Activated CD8-positive, alpha-beta memory T cell treated with anti-CD3 and anti-CD28 coated beads, Interleukin-2, amount 10 ng/mL, durations not matched to agents 7 days and 5 days (primary cell): Measurements from ENCODE around the gene PDS5A. TPM values are rescaled to one million over a fixed set of nuclear protein-coding genes. Genes with fewer than 3 reads are reported as not detected.
A peak's percentile ranks its signal among the peaks of the same experiment; 100 is the strongest.
"Not testable (repeated sequence)": the region's sequence is repeated elsewhere in the genome, so short reads cannot be mapped to it uniquely, and the experiment has no call there.

Experiments used
- ATAC-seq: fragments of 150-1000 bp; cut with Tn5 transposase; one replicate; pipeline ENCODE4 v1.10.0; 2021; ENCODE audit warnings: moderate library complexity
- CTCF ChIA-PET: fragments of 350-600 bp; sonication (Branson Sonifier 250); formaldehyde crosslinking; loops from one replicate; lab custom pipeline; 2021; ENCODE audit warnings: antibody characterized with exemption; lab: Charles Lee
- DNase-seq: peaks from one replicate; pipeline ENCODE4 v3.0.0-alpha.2; 2020
- H3K27ac Mint-ChIP-seq: one replicate; pipeline ENCODE4 v1.8.0; 2021; ENCODE audit warnings: mild to moderate bottlenecking, mixed read lengths
- H3K27me3 Mint-ChIP-seq: one replicate; pipeline ENCODE4 v1.8.0; 2021; ENCODE audit warnings: mixed read lengths
- H3K36me3 Mint-ChIP-seq: one replicate; pipeline ENCODE4 v1.8.0; 2021; ENCODE audit warnings: mild to moderate bottlenecking, mixed read lengths
- H3K4me1 Mint-ChIP-seq: one replicate; pipeline ENCODE4 v1.8.0; 2021; ENCODE audit warnings: mixed read lengths
- H3K4me3 Mint-ChIP-seq: one replicate; pipeline ENCODE4 v1.8.0; 2021; ENCODE audit warnings: mild to moderate bottlenecking, moderate library complexity, mixed read lengths
- H3K9me3 Mint-ChIP-seq: one replicate; pipeline ENCODE4 v1.8.0; 2022; ENCODE audit warnings: low read depth, mixed read lengths
- total RNA-seq, 2 experiments: library from RNA; stranded (reverse); gene quantifications; one replicate each; pipeline ENCODE4 v1.2.3, GENCODE V29; 2021

The PDS5A gene
- total RNA-seq, result 100 to 1,000 TPM; 115 to 116 TPM

DNA sequence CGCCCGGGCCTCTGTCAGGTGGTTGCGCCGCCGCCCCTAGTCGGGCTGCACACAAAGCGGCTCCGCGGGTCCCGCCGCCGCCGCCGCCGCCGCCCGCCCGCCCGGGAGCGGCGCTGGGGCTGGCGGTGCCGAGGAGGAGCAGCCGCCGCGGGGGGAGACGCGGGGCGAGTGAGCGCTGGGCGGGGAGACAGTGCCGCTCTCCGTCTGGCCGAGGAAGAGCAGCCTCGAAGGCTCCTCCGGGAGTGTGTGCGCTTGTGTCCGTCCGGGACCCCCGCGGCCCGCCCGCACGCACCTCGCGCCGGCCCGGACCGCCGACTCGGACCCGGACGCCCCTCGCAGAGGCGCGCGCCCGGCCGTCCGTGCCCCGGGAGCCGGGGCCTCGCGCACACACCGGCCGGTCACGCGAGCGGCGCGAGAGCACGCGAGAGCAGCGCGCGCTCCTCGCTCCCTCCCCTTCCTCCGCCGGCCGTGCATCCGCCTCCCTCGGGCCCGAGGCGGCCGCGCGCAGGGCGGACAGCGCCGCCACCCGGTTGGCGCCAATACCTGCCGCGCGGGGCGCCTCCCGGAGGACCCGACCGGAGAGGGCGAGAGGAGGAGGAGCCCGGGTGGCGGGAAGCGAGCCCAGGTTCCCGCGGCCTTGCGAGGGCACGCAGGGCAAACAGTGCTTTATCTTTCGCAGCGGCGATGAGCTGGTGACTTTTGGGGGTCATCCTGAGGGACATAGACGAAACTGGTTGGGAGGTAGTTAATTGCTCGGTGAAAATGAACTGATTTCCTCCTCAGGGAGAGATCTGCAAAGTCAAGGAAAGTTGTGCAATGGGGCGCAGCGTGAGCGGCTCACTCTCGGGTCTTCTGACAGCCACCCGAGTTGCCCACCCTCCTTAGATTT is at the start of gene PDS5A:
TSS of gene PDS5A (minus strand) at position 423 of the 889 bp plus-strand sequence. CDS start 1,334 bp downstream, outside the sequence.
- peak; percentile 93 for DNase-seq
- peaks cover 25% of the 10 kb centered on the region for H3K36me3 Mint-ChIP-seq
- H3K4me3 Mint-ChIP-seq, result peak within 1 kb of the TSS; percentile 87
- peaks cover 41% of the 10 kb centered on the region for H3K4me1 Mint-ChIP-seq
- ATAC-seq, result peak; percentile 89
- H3K27me3 Mint-ChIP-seq, result no peaks in the 10 kb centered on the region
- no peaks in the 10 kb centered on the region for H3K9me3 Mint-ChIP-seq
- H3K27ac Mint-ChIP-seq, result peak within 1 kb of the TSS; percentile 93
- CTCF ChIA-PET, result interaction anchor here (0.6 to 2.2 kb wide), 23 partner anchors 10 to 758 kb away, joined by 3 to 11 read pairs (median 4); partner anchors contain the start of genes N4BP2, SMIM14 and UBE2K

GRCh38 chr4:40024049-40024448 is 46.3 kb upstream of the PDS5A start:
- H3K4me3 Mint-ChIP-seq, CTCF ChIA-PET, H3K36me3 Mint-ChIP-seq, H3K27me3 Mint-ChIP-seq, H3K27ac Mint-ChIP-seq, H3K9me3 Mint-ChIP-seq, H3K4me1 Mint-ChIP-seq, DNase-seq, ATAC-seq: not testable (repeated sequence)

DNA sequence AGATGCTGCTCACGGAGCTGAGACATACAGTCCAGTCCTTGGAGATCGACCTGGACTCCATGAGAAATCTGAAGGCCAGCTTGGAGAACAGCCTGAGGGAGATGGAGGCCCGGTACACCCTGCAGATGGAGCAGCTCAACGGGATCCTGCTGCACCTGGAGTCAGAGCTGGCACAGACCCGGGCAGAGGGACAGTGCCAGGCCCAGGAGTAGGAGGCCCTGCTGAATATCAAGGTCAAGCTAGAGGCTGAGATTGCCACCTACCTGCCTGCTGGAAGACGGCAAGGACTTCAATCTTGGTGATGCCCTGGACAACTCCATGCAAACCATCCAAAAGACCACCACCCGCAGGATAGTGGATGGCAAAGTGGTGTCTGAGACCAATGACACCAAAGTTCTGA is 43.4 kb upstream of the PDS5A start:
- H3K4me3 Mint-ChIP-seq, DNase-seq, CTCF ChIA-PET, H3K4me1 Mint-ChIP-seq, H3K36me3 Mint-ChIP-seq, H3K9me3 Mint-ChIP-seq, H3K27ac Mint-ChIP-seq, H3K27me3 Mint-ChIP-seq, ATAC-seq: not testable (repeated sequence)

DNA sequence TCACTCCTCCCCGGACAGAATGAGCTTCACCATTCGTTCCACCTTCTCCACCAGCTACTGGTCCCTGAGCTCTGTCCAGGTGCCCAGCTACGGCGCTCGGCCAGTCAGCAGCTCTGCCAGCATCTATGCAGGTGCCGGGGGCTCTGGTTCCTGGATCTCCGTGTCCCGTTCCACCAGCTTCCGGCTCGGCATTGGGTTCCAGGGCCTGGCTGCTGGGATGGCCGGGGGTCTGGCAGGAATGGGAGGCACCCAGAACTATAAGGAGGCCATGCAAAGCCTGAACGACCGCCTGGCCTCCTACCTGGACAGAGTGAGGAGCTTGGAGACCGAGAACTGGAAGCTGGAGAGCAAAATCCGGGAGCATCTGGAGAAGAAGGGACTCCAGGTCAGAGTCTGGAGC is 42.5 kb upstream of the PDS5A start:
- Mint-ChIP-seq H3K9me3 (no peaks in the 10 kb centered on the region), H3K4me1 (no peaks in the 10 kb centered on the region), H3K27ac (no peak overlapping the region), H3K27me3 (no peaks in the 10 kb centered on the region), H3K4me3 (no peak overlapping the region), H3K36me3 (no peaks in the 10 kb centered on the region)
- no peak for ATAC-seq
- CTCF ChIA-PET, result no interaction called here
- DNase-seq, result no peak

- Mint-ChIP-seq H3K27me3 (no peaks in the 10 kb centered on the region), H3K4me1 (no peaks in the 10 kb centered on the region), H3K4me3 (no peak overlapping the region), H3K27ac (no peak overlapping the region), H3K36me3 (no peaks in the 10 kb centered on the region), H3K9me3 (no peaks in the 10 kb centered on the region)
- CTCF ChIA-PET, result no interaction called here
- no peak for DNase-seq
- no peak for ATAC-seq
Measured at GRCh38 chr4:40016007-40016406, 38.3 kb upstream of the PDS5A start.

GRCh38 chr4:40003986-40004385 is 26.3 kb upstream of the PDS5A start:
- CTCF ChIA-PET, result interaction anchor here (0.9 kb wide), 1 partner anchor 14 kb away, joined by 4 read pairs; no protein-coding TSS in a partner anchor
- no peaks in the 10 kb centered on the region for H3K36me3 Mint-ChIP-seq
- H3K27ac Mint-ChIP-seq, result no peak overlapping the region
- H3K27me3 Mint-ChIP-seq, result no peaks in the 10 kb centered on the region
- no peaks in the 10 kb centered on the region for H3K4me1 Mint-ChIP-seq
- ATAC-seq, result no peak
- no peaks in the 10 kb centered on the region for H3K9me3 Mint-ChIP-seq
- no peak for DNase-seq
- no peak overlapping the region for H3K4me3 Mint-ChIP-seq

- no peaks in the 10 kb centered on the region for H3K27me3 Mint-ChIP-seq
- DNase-seq (no peak), ATAC-seq (no peak)
- no peaks in the 10 kb centered on the region for H3K4me1 Mint-ChIP-seq
- no peak overlapping the region for H3K4me3 Mint-ChIP-seq
- no peaks in the 10 kb centered on the region for H3K36me3 Mint-ChIP-seq
- H3K9me3 Mint-ChIP-seq, result no peaks in the 10 kb centered on the region
- CTCF ChIA-PET, result no interaction called here
- H3K27ac Mint-ChIP-seq, result no peak overlapping the region
Measured at GRCh38 chr4:40000711-40001110, 23.0 kb upstream of the PDS5A start.

GRCh38 chr4:39998659-39999345 is 21.1 kb upstream of the PDS5A start:
- no peaks in the 10 kb centered on the region for H3K4me1 Mint-ChIP-seq
- no peaks in the 10 kb centered on the region for H3K27me3 Mint-ChIP-seq
- H3K36me3 Mint-ChIP-seq, result no peaks in the 10 kb centered on the region
- no peak for ATAC-seq
- H3K27ac Mint-ChIP-seq, result no peak overlapping the region
- no peak overlapping the region for H3K4me3 Mint-ChIP-seq
- no peak for DNase-seq
- CTCF ChIA-PET, result interaction anchor here (0.7 kb wide), 2 partner anchors 103 to 479 kb away, joined by 3 to 4 read pairs; no protein-coding TSS in a partner anchor
- H3K9me3 Mint-ChIP-seq, result no peaks in the 10 kb centered on the region

- ATAC-seq (no peak), DNase-seq (no peak)
- H3K4me1 Mint-ChIP-seq, result no peaks in the 10 kb centered on the region
- H3K4me3 Mint-ChIP-seq, result no peak overlapping the region
- no peak overlapping the region for H3K27ac Mint-ChIP-seq
- CTCF ChIA-PET, result no interaction called here
- no peaks in the 10 kb centered on the region for H3K27me3 Mint-ChIP-seq
- H3K36me3 Mint-ChIP-seq, result no peaks in the 10 kb centered on the region
- H3K9me3 Mint-ChIP-seq, result no peaks in the 10 kb centered on the region
Measured at GRCh38 chr4:39996811-39997210, 19.1 kb upstream of the PDS5A start.

DNA sequence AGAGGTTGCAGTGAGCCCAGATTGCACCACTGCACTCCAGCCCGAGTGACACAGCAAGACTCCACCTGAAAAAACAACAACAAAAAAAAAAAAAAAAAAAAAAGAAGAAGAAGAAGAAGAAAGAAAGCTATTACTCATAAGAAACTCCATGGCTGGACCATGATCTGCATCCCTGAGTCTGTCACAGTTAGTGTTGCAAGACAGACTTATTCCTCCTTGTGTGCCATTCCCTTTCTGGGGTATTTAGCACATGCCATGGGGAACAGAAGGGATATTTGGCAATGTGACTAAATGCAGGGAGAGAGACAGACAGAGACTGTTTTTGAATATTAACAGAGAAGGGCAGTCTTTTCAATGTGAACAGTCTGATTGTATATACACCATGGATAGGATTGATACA is 16.7 kb upstream of the PDS5A start:
- no peak overlapping the region for H3K4me3 Mint-ChIP-seq
- DNase-seq, result no peak
- CTCF ChIA-PET, result interaction anchor here (1.6 kb wide), 1 partner anchor 16 kb away, joined by 9 read pairs; the partner anchor contains the start of gene PDS5A
- ATAC-seq, result no peak
- no peak overlapping the region for H3K27ac Mint-ChIP-seq
- H3K9me3 Mint-ChIP-seq, result no peaks in the 10 kb centered on the region
- no peaks in the 10 kb centered on the region for H3K27me3 Mint-ChIP-seq
- H3K36me3 Mint-ChIP-seq, result no peaks in the 10 kb centered on the region
- H3K4me1 Mint-ChIP-seq, result no peaks in the 10 kb centered on the region

DNA sequence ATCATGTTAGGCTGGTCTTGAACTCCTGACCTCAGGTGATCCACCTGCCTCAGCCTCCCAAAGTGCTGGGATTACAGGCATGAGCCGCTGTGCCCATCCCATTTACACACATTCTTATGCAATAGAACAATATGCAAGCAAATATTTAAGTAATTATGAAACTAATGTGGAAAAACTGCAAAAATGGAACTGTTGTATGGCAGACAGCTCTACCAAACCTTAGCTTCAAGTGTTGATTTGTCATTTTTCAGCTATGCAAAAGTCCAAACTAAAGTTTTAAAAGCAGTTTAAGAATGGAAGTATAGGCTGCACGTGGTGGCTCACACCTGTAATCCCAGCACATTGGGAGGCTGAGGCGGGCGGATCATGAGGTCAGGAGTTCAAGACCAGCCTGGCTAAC is 11.7 kb upstream of the PDS5A start:
- not testable (repeated sequence) for H3K27ac Mint-ChIP-seq, H3K27me3 Mint-ChIP-seq, ATAC-seq, H3K36me3 Mint-ChIP-seq, H3K4me1 Mint-ChIP-seq, H3K9me3 Mint-ChIP-seq, H3K4me3 Mint-ChIP-seq, DNase-seq
- CTCF ChIA-PET, result interaction anchor here (1.2 to 1.4 kb wide), 2 partner anchors 11 to 336 kb away, joined by 3 to 4 read pairs; no protein-coding TSS in a partner anchor

- CTCF ChIA-PET, result no interaction called here
- H3K9me3 Mint-ChIP-seq, result no peaks in the 10 kb centered on the region
- no peaks in the 10 kb centered on the region for H3K36me3 Mint-ChIP-seq
- no peaks in the 10 kb centered on the region for H3K4me1 Mint-ChIP-seq
- H3K27me3 Mint-ChIP-seq, result no peaks in the 10 kb centered on the region
- no peak overlapping the region for H3K4me3 Mint-ChIP-seq
- DNase-seq (no peak), ATAC-seq (no peak)
- no peak overlapping the region for H3K27ac Mint-ChIP-seq
Measured at GRCh38 chr4:39987485-39987884, 9.8 kb upstream of the PDS5A start.

DNA sequence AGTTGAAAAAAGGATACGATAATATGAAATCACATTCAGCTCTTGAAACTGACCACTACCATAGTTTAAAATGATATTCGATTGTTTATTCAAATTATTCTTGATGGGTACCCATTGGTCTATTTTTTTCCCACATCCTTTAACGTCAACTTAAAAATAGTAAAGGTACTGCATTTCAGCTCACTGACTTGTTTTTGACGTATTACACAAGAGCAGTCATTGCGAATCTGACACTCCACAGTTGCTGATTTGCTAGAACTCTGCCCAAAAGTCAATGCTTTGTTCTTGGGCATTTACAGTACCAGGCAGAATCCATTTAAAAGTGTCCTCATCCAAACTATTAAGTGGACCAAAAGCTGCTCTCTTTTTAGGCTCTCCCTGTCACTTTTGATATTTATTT is 1.2 kb upstream of the PDS5A start:
- peaks cover 16% of the 10 kb centered on the region for H3K36me3 Mint-ChIP-seq
- DNase-seq (no peak), ATAC-seq (no peak)
- peaks cover 30% of the 10 kb centered on the region for H3K4me1 Mint-ChIP-seq
- no peaks in the 10 kb centered on the region for H3K9me3 Mint-ChIP-seq
- H3K4me3 Mint-ChIP-seq, result peak overlapping the region; percentile 23
- no peak overlapping the region for H3K27ac Mint-ChIP-seq
- H3K27me3 Mint-ChIP-seq, result no peaks in the 10 kb centered on the region
- CTCF ChIA-PET, result interaction anchor here (1.0 to 2.2 kb wide), 13 partner anchors 16 to 757 kb away, joined by 3 to 11 read pairs (median 4); partner anchors contain the start of genes N4BP2 and UBE2K
